Measurements from ENCODE around the gene TEX13B.

DNA sequence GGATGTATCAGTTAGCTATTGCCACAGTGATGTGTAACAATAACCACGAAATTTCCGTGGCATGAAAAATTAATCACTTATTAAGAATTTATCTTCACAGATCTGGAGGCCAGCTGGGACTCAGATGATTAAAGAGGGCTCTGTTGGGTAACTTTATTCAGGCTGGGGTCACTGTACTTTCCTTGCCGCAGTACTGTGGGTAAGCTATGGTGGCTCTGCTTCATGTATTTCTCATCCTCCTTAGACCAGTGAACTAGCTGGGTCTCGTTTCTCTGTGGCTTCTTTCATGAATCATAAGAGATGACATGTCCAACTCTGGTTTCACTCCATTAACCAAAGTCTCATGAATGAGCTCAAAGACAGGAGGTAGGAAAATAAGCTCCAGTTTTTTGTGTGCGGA is 13.5 kb downstream of the TEX13B start:
- TF ChIP-seq EZH2 (IDR thresholded peaks at IDR 0.05) = no peak
- TF ChIP-seq POLR2AphosphoS5 (IDR thresholded peaks at IDR 0.05; ENCODE audit: borderline replicate concordance, low read depth, low read length) = no peak
